Calu3 (cell line): Measurements from ENCODE around the gene ZNF138. TPM values are rescaled to one million over a fixed set of nuclear protein-coding genes. Genes with fewer than 3 reads are reported as not detected.

Experiments
- BruUV-seq: library from RNA; stranded (reverse); fragments of 400-500 nt; replicated peaks from 2 replicates; lab custom pipeline; 2021; lab: Mats Ljungman, UMichigan
- CTCF ChIA-PET: fragments of 300-600 bp; sonication (Branson Sonifier 250); formaldehyde crosslinking; loops from one replicate; lab custom pipeline; 2022; ENCODE audit warnings: antibody characterized with exemption; lab: Charles Lee
- DNase-seq: peaks from one replicate; pipeline ENCODE4 v3.0.0; 2022
- H3K27ac Mint-ChIP-seq: one replicate; pipeline ENCODE4 v1.8.0; 2022; ENCODE audit warnings: mixed read lengths; ENCODE audit not compliant: unreplicated experiment
- H3K27me3 Mint-ChIP-seq: one replicate; pipeline ENCODE4 v1.8.0; 2022; ENCODE audit warnings: mixed read lengths; ENCODE audit not compliant: unreplicated experiment
- H3K36me3 Mint-ChIP-seq: one replicate; pipeline ENCODE4 v1.8.0; 2022; ENCODE audit warnings: mild to moderate bottlenecking, moderate library complexity, mixed read lengths; ENCODE audit not compliant: insufficient read depth, unreplicated experiment
- H3K4me1 Mint-ChIP-seq: one replicate; pipeline ENCODE4 v1.8.0; 2022; ENCODE audit warnings: mild to moderate bottlenecking, low read depth, mixed read lengths; ENCODE audit not compliant: unreplicated experiment
- H3K4me3 Mint-ChIP-seq: one replicate; pipeline ENCODE4 v1.8.0; 2022; ENCODE audit warnings: mild to moderate bottlenecking, low read depth, moderate library complexity, mixed read lengths; ENCODE audit not compliant: unreplicated experiment
- H3K9me3 Mint-ChIP-seq: one replicate; pipeline ENCODE4 v1.8.0; 2022; ENCODE audit warnings: low read depth, mixed read lengths; ENCODE audit not compliant: unreplicated experiment
- intact Hi-C: fragments of 100-400 bp; cut with micrococcal nuclease; formaldehyde crosslinking; loops from one replicate; pipeline ENCODE4 v1.10.0; 2022; ENCODE audit not compliant: unreplicated experiment
- total RNA-seq: library from RNA; stranded (reverse); gene quantifications from 2 replicates; pipeline ENCODE4 v1.2.3, GENCODE V29; 2022
- TF ChIP-seq, protein P1 (sequence below): fragments of 200-600 bp; IDR thresholded peaks from one replicate; pipeline ENCODE4 v1.8.0; 2022; ENCODE audit warnings: antibody characterized with exemption; ENCODE audit not compliant: unreplicated experiment

Gene ZNF138
- total RNA-seq, 1 experiment from 2014 or later = 5.5 TPM

DNA sequence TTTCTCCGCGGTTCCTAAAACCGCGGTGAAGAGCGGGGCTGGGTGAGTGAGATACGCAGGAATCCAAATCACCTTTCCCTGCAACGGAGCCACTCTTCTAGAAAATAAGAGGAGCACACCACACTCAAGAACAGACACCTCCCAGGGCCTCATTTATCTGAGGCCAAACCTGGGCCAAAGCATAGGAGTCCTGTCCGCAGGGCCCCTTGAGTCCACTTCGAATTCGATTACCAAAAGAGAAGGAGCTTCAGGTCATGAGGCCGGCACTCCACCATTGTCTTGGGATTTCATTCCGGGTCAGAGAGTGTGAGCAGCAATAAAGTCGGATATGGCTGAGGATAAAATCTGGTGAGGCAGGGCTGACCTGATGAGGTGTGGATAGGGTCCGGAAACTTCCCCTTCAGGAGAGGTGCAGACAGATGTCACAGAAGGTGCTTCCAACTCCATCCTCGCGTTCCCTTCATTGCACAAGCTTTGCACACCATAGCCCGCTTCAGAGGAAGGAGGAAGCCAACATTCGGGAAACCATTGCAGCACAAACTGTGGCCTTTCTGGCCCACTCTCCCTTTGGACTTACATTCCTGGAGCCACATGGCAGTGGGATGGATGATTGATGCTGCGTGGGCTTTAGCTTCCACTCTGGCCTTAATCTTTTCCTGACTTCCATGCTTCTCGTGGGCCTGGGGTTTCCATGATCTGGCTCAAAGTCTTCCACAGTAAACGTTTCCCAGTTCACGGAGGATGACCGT lies 81.6 kb downstream of the ZNF138 start:
- no peak overlapping the region for H3K27ac Mint-ChIP-seq
- BruUV-seq = no TSS peak
- DNase-seq = no peak
- no peaks in the 10 kb centered on the region for H3K27me3 Mint-ChIP-seq
- no peak overlapping the region for H3K4me3 Mint-ChIP-seq
- H3K9me3 Mint-ChIP-seq = peaks cover 5% of the 10 kb centered on the region
- CTCF ChIA-PET = no interaction called here
- H3K4me1 Mint-ChIP-seq = no peaks in the 10 kb centered on the region
- H3K36me3 Mint-ChIP-seq = no peaks in the 10 kb centered on the region
- intact Hi-C loops = no loop called here
- TF ChIP-seq, protein P1, sequence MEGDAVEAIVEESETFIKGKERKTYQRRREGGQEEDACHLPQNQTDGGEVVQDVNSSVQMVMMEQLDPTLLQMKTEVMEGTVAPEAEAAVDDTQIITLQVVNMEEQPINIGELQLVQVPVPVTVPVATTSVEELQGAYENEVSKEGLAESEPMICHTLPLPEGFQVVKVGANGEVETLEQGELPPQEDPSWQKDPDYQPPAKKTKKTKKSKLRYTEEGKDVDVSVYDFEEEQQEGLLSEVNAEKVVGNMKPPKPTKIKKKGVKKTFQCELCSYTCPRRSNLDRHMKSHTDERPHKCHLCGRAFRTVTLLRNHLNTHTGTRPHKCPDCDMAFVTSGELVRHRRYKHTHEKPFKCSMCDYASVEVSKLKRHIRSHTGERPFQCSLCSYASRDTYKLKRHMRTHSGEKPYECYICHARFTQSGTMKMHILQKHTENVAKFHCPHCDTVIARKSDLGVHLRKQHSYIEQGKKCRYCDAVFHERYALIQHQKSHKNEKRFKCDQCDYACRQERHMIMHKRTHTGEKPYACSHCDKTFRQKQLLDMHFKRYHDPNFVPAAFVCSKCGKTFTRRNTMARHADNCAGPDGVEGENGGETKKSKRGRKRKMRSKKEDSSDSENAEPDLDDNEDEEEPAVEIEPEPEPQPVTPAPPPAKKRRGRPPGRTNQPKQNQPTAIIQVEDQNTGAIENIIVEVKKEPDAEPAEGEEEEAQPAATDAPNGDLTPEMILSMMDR = no peak

DNA sequence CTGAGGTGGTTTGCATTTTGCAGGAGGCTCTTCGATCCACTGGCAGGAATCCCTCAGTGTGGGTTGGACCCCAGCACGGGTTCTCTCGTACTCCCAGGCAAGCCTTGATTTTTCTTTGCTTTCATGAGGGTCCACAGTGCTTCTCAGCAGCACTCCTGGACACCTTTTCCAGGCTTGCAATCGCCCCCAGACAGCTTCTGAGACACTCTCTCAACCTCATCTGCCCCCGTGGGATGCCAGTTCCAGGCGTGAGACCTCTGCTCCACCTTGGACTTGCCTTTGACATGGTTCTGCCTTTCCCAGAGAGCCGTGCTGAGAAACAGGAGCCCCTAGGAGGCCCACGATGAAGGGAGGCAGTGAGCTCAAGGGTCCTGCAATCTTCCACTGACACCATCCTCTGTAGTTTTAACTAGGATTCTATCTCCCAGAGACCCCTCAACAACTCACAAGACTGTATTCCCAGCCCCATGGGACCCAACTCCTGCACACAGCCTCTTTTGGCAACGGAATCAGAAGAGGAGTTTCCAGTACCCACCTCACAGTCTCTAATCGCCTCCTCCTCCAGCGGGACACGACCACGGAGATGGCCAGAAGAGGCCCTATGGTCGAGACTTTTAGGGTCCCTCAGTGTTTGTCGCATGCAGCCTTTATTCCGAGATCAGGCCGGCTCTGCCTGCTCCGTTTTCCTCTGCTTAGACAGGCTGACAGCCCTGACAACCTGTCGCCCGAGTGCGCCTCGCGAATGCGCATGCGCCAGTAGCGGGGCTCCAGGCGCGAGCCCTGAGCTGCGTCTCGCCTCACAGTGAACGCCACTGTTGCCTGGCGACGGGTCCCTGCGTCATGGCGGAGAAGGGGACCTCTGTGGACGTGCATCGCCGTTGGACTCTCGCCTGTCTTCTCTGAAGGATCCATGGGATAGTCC lies 82.8 kb downstream of the ZNF138 start:
- H3K9me3 Mint-ChIP-seq = peaks cover 5% of the 10 kb centered on the region
- TF ChIP-seq, protein P1 = no peak
- intact Hi-C loops = no loop called here
- CTCF ChIA-PET = no interaction called here
- no peaks in the 10 kb centered on the region for H3K36me3 Mint-ChIP-seq
- no peaks in the 10 kb centered on the region for H3K4me1 Mint-ChIP-seq
- no peaks in the 10 kb centered on the region for H3K27me3 Mint-ChIP-seq
- no TSS peak for BruUV-seq
- H3K27ac Mint-ChIP-seq = no peak overlapping the region
- no peak overlapping the region for H3K4me3 Mint-ChIP-seq
- DNase-seq = no peak

DNA sequence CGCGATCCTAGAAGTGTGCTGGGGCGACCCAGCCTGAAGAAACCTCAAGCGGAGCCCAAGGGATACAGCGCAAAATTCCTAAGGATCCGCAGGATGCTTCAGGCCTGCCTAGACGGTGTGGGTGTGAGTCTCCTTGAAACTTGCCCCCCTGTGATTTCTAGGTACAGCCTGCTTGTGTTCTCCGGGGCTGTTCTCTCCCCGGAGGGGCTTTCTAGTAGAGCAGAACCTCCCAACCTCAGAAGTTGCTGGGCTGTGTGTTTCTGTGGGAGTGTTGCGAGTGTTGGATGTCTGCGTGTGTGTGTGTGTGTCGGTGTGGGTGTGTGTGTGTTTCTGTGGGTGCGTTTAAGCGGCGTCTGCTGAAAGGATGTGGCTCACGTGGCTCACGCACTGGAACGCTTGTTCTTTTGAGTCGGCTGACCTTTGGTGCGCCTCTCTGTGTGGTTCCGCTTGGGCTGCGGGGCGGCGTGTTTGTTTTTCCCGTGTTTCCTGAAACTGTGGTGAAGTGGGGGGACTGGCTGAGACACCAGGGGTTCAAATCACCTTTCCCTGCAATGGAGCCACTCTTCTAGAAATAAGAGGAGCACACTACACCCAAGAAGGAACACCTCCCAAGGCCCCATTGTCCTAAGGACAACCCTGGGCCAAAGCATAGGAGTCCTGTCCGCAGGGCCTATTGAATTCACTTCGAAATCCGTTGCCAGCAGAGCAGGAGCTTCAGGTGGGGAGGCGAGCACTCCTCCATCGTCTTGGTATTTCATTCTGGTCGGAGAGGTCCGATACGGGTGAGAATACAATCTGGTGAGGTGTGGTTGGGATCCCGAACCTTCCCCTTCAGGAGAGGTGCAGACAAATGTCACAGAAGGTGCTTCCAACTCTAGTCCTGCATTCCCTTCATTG lies 83.7 kb downstream of the ZNF138 start:
- no TSS peak for BruUV-seq

More for the DNA sequence above, 83.7 kb downstream of the ZNF138 start:
- Mint-ChIP-seq H3K27ac (no peak overlapping the region), H3K4me3 (no peak overlapping the region), H3K4me1 (no peaks in the 10 kb centered on the region), H3K27me3 (no peaks in the 10 kb centered on the region), H3K36me3 (no peaks in the 10 kb centered on the region), H3K9me3 (peaks cover 5% of the 10 kb centered on the region)
- CTCF ChIA-PET = no interaction called here
- TF ChIP-seq, protein P1 = no peak
- no peak for DNase-seq
- intact Hi-C loops = no loop called here
